Measurements from ENCODE around the gene PAPOLA.

- TF ChIP-seq CTCF (IDR thresholded peaks at IDR 0.05): no peak
- no peak for TF ChIP-seq POLR2A (IDR thresholded peaks at IDR 0.05)
Observed at GRCh38 chr14:96466918-96467317, 35.3 kb upstream of the PAPOLA start.
